ENCODE results near the gene ATXN7L1.

DNA sequence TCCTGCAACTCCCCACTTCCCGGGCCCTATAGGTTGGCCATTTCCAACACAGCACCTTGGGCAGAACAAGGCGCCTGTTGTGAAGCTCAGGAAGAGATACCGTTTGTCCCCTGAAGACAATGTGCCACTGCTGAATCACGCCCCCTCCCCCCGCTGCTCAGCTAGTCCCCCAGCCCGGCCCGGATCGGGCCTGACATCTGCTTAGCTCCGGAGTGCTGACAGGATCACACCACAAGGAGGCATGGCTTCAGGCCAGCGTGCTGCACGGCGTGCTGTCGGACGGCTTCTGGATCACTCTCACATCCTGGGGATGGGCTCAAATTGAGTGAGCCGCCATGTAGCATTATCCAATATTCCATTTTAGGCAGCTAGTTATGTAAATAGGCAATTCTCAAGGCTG lies 233.0 kb downstream of the ATXN7L1 start:
- TF ChIP-seq CTCF (IDR thresholded peaks at IDR 0.05) (no peak), POLR2A (IDR thresholded peaks at IDR 0.05) (no peak)

Measured in esophagus squamous epithelium (tissue), 4 donors.